Heart right ventricle (tissue), 16 donors: ENCODE data around the gene STYXL2. TPM values are rescaled to one million over a fixed set of nuclear protein-coding genes. Genes with fewer than 3 reads are reported as not detected.

Experiments
- ATAC-seq, 8 donors: fragments of 200-7000 bp; cut with Tn5 transposase; one replicate each; pipeline ENCODE4 v1.9.1; 2020; ENCODE audit warnings: mild to moderate bottlenecking in 8 of 8, moderate library complexity in 8 of 8, moderate number of reproducible peaks in 1 of 8
- DNase-seq, 2 donors: peaks; one replicate each; pipeline ENCODE4 v3.0.0-alpha.2; 2020
- H3K27ac ChIP-seq, 10 donors: fragments of 200-600 bp; sonication (generic) in 2 of 10; one replicate each; pipeline versions ENCODE4 v1.5.0 to v1.8.0; 2020 to 2022; ENCODE audit warnings: mild to moderate bottlenecking in 3 of 10
- H3K27me3 ChIP-seq, 7 donors: fragments of 200-600 bp; one replicate each; pipeline ENCODE4 v1.8.0; 2021 to 2022; ENCODE audit warnings: mild to moderate bottlenecking in 2 of 7
- H3K36me3 ChIP-seq, 9 donors: fragments of 200-600 bp; sonication (generic) in 1 of 9; one replicate each; pipeline versions ENCODE4 v1.5.0 to v1.8.0; 2020 to 2022; ENCODE audit warnings: mild to moderate bottlenecking in 2 of 9
- H3K4me1 ChIP-seq, 9 donors: fragments of 200-600 bp; sonication (generic) in 1 of 9; one replicate each; pipeline versions ENCODE4 v1.5.0 to v1.8.0; 2020 to 2022; ENCODE audit warnings: mild to moderate bottlenecking in 4 of 9
- H3K4me3 ChIP-seq, 10 donors: fragments of 200-600 bp; sonication (generic) in 2 of 10; one replicate each; pipeline versions ENCODE4 v1.5.0 to v1.8.0; 2020 to 2022; ENCODE audit warnings: mild to moderate bottlenecking in 7 of 10, moderate library complexity in 2 of 10
- H3K9me3 ChIP-seq, 11 donors: fragments of 200-600 bp in 10 of 11; sonication (generic) in 2 of 11; one replicate each; pipeline versions ENCODE4 v1.5.0 to v1.8.0; 2013 to 2022; ENCODE audit warnings: mild to moderate bottlenecking in 2 of 11, control low read depth in 1 of 11, moderate library complexity in 1 of 11
- CTCF ChIP-seq, 9 donors: fragments of 200-600 bp; sonication (generic) in 2 of 9; IDR thresholded peaks; one replicate each; pipeline versions ENCODE4 v1.5.0 to v1.8.0; 2021 to 2022; ENCODE audit warnings: antibody characterized with exemption in 9 of 9, mild to moderate bottlenecking in 5 of 9, moderate library complexity in 1 of 9
- WGBS, 2 donors: extraction: QIAGEN DNeasy Blood & Tissue Kit; methylation state at CpG; one replicate each; pipeline ENCODE4 v1.1.7; 2013; ENCODE audit warnings: inconsistent platforms in 1 of 2; 5-methylcytosine and 5-hydroxymethylcytosine counted together
- intact Hi-C, 10 donors: fragments of 100-400 bp; cut with DNase I; formaldehyde crosslinking; loops; one replicate each; pipeline versions ENCODE4 v1.11.1 to v1.14.2; 2022
- polyA plus RNA-seq, 2 donors: library from polyadenylated mRNA; stranded (reverse); fragments of 200-250 nt; gene quantifications; one replicate each; pipeline ENCODE4 v1.2.3, GENCODE V29; 2013
- total RNA-seq, 10 donors: library from RNA; stranded (reverse); fragmentation: NEBNext Ultra II Directional in 3 of 10; extraction: Animal tissue kit (Norgen Biotek cat#: 25700) in 3 of 10; gene quantifications; one replicate each; pipeline versions ENCODE4 v1.2.1 to v1.2.4, GENCODE V29; 2021 to 2023
- donor health status: Arrhythmogenic right ventricular cardiomyopathy.
- donor health status: ischemic (EF 13 %, LVEDD 7.1; RV severe dilation, severe dysfunction).
- donor health status: healthy with polysubstance abuse.
- donor health status: DM: no; HTN: yes; CAD: no.
- donor health status: DM: no; HTN: no; CAD: no.
- donor health status: ischemic (EF 25% LVEDD 6.9; RV normal size, moderate dysfunction).
- donor health status: ischemic (EF 25% LVEDD 5.7; RV mildly dilated, moderate dysfunction).
- donor health status: healthy.
- donor health status: DM: yes; HTN: yes; CAD: no.
- donor health status: Ischemic cardiomyopathy.
- donor health status: ischemic (EF 35%, LVEDD 5.7; RV mildly dilated, moderate dysfunction).
- donor health status: nonischemic (EF 11% LVEDD 7.7; RV severe dilation, severe dysfunction).
- donor health status: DM: yes; HTN: yes; CAD: no.
- donor health status: PGD.
- donor health status: ischemic (EF 29% LVEDD 5.4; RV normal size, mild dysfunction).
- donor health status: nonischemic (EF 23%, LVEDD 6.1; RV moderate dilation, normal function).

STYXL2 gene
- total and polyA plus RNA-seq, 12 donors: 32.4 to 638 (median 205) TPM

- no peak for ATAC-seq
- no peak for DNase-seq
- Histone ChIP-seq H3K4me3 (no peak overlapping the region), H3K4me1 (peaks cover 0 to 49% (median 3%) of the 10 kb centered on the region in 9 donors), H3K36me3 (peaks cover 0 to 74% (median 4%) of the 10 kb centered on the region in 9 donors), H3K27me3 (peaks cover 0 to 22% (median 0%) of the 10 kb centered on the region in 7 donors), H3K9me3 (no peaks in the 10 kb centered on the region), H3K27ac (no peak overlapping the region)
- 17 to 26% methylated on average over 1 of the region's 1 CpG for WGBS, 2 donors
- TF ChIP-seq CTCF (IDR thresholded peaks at IDR 0.05): no peak
- intact Hi-C loops: loop anchor here in 2 of 10 donors (5.0 kb wide), 2 partner anchors 34 to 44 kb away; no protein-coding TSS in a partner anchor
These were observed 22.3 kb downstream of the STYXL2 start for GRCh38 chr1:167116174-167116573.

- peak in 2 of 8 donors; percentile 24 to 32 for ATAC-seq
- H3K27me3 ChIP-seq: peaks cover 0 to 23% (median 0%) of the 10 kb centered on the region in 7 donors
- no peak overlapping the region for H3K4me3 ChIP-seq
- no peak overlapping the region for H3K27ac ChIP-seq
- H3K4me1 ChIP-seq: peaks cover 0 to 46% (median 8%) of the 10 kb centered on the region in 9 donors
- no peak for DNase-seq
- WGBS, 2 donors: 93 to 95% methylated on average over 9 of the region's 9 CpGs
- intact Hi-C loops: loop anchor here in 2 of 10 donors (5.0 kb wide), 2 partner anchors 35 to 45 kb away; no protein-coding TSS in a partner anchor
- peaks cover 0 to 84% (median 4%) of the 10 kb centered on the region in 9 donors for H3K36me3 ChIP-seq
- H3K9me3 ChIP-seq: no peaks in the 10 kb centered on the region
- TF ChIP-seq CTCF (IDR thresholded peaks at IDR 0.05): no peak
These were observed 23.4 kb downstream of the STYXL2 start for GRCh38 chr1:167117225-167117624.

- H3K36me3 ChIP-seq: peaks cover 0 to 90% (median 4%) of the 10 kb centered on the region in 9 donors
- 70 to 83% methylated on average over 5 of the region's 5 CpGs for WGBS, 2 donors
- intact Hi-C loops: loop anchor here in 2 of 10 donors (5.0 kb wide), 2 partner anchors 36 to 46 kb away; no protein-coding TSS in a partner anchor
These were observed 24.3 kb downstream of the STYXL2 start for GRCh38 chr1:167118188-167118587.

GRCh38 chr1:167119696-167120095 is 25.8 kb downstream of the STYXL2 start:
- Histone ChIP-seq H3K27me3 (peaks cover 0 to 23% (median 0%) of the 10 kb centered on the region in 7 donors), H3K4me1 (peaks cover 0 to 42% (median 5%) of the 10 kb centered on the region in 9 donors), H3K36me3 (peaks cover 0 to 90% (median 10%) of the 10 kb centered on the region in 9 donors), H3K4me3 (no peak overlapping the region), H3K27ac (peak overlapping the region in 2 of 10 donors; percentile 4 to 10), H3K9me3 (no peaks in the 10 kb centered on the region)
- ATAC-seq (no peak), DNase-seq (no peak)
- WGBS, 2 donors: 81 to 94% methylated on average over 3 of the region's 3 CpGs
- intact Hi-C loops: loop anchor here in 4 of 10 donors (5.0 kb wide), 4 partner anchors 32 to 52 kb away; no protein-coding TSS in a partner anchor
- no peak for TF ChIP-seq CTCF (IDR thresholded peaks at IDR 0.05)

More at GRCh38 chr1:167118188-167118587, 24.3 kb downstream of the STYXL2 start:
- TF ChIP-seq CTCF (IDR thresholded peaks at IDR 0.05): no peak
- H3K27ac ChIP-seq: no peak overlapping the region
- ATAC-seq (no peak), DNase-seq (no peak)
- H3K4me3 ChIP-seq: no peak overlapping the region
- peaks cover 0 to 42% (median 5%) of the 10 kb centered on the region in 9 donors for H3K4me1 ChIP-seq
- no peaks in the 10 kb centered on the region for H3K9me3 ChIP-seq
- H3K27me3 ChIP-seq: peaks cover 0 to 23% (median 0%) of the 10 kb centered on the region in 7 donors
